Glutamatergic neuron (in vitro differentiated cells): ENCODE results near the gene NXNL1. TPM values are rescaled to one million over a fixed set of nuclear protein-coding genes. Genes with fewer than 3 reads are reported as not detected.

Source experiments
- DNase-seq: peaks from one replicate; pipeline ENCODE4 v3.0.0; 2022
- H3K27ac Mint-ChIP-seq: one replicate; pipeline ENCODE4 v1.8.0; 2020; ENCODE audit warnings: mild to moderate bottlenecking, mixed read lengths, inconsistent platforms; ENCODE audit not compliant: unreplicated experiment
- H3K27me3 Mint-ChIP-seq: one replicate; pipeline ENCODE4 v1.8.0; 2020; ENCODE audit warnings: mild to moderate bottlenecking, moderate library complexity, mixed read lengths, inconsistent platforms; ENCODE audit not compliant: unreplicated experiment
- H3K36me3 Mint-ChIP-seq: one replicate; pipeline ENCODE4 v1.8.0; 2020; ENCODE audit warnings: mild to moderate bottlenecking, mixed read lengths, inconsistent platforms; ENCODE audit not compliant: unreplicated experiment
- H3K4me1 Mint-ChIP-seq: one replicate; pipeline ENCODE4 v1.8.0; 2020; ENCODE audit warnings: mild to moderate bottlenecking, low read depth, mixed read lengths, inconsistent platforms; ENCODE audit not compliant: unreplicated experiment
- H3K4me3 Mint-ChIP-seq: one replicate; pipeline ENCODE4 v1.8.0; 2020; ENCODE audit warnings: mild to moderate bottlenecking, mixed read lengths, inconsistent platforms; ENCODE audit not compliant: unreplicated experiment
- H3K9me3 Mint-ChIP-seq: one replicate; pipeline ENCODE4 v1.8.0; 2020; ENCODE audit warnings: mild to moderate bottlenecking, moderate library complexity, mixed read lengths, inconsistent platforms; ENCODE audit not compliant: unreplicated experiment
- CTCF ChIP-seq: fragments of 200-600 bp; sonication (generic); IDR thresholded peaks from one replicate; pipeline ENCODE4 v1.5.0; 2021; ENCODE audit not compliant: partially characterized antibody, unreplicated experiment
- total RNA-seq: library from RNA; stranded (reverse); fragmentation: NEBNext Ultra II Directional; extraction: Animal tissue kit (Norgen Biotek cat#: 25700); gene quantifications from one replicate; pipeline ENCODE4 v1.2.1, GENCODE V29; 2021; ENCODE audit not compliant: unreplicated experiment

Gene NXNL1
- total RNA-seq, 1 donor from 2014 or later: not detected

- no peaks in the 10 kb centered on the region for H3K4me1 Mint-ChIP-seq
- peaks cover 4% of the 10 kb centered on the region for H3K9me3 Mint-ChIP-seq
- no peak overlapping the region for H3K4me3 Mint-ChIP-seq
- TF ChIP-seq CTCF: no peak
- H3K27ac Mint-ChIP-seq: no peak overlapping the region
- H3K36me3 Mint-ChIP-seq: no peaks in the 10 kb centered on the region
- peaks cover 3% of the 10 kb centered on the region for H3K27me3 Mint-ChIP-seq
- no peak for DNase-seq
Observed at GRCh38 chr19:17435218-17435617, 25.5 kb downstream of the NXNL1 start.

- no peak overlapping the region for H3K27ac Mint-ChIP-seq
- TF ChIP-seq CTCF: no peak
- H3K4me1 Mint-ChIP-seq: no peaks in the 10 kb centered on the region
- H3K4me3 Mint-ChIP-seq: no peak overlapping the region
- H3K27me3 Mint-ChIP-seq: peaks cover 3% of the 10 kb centered on the region
- H3K9me3 Mint-ChIP-seq: no peaks in the 10 kb centered on the region
- no peaks in the 10 kb centered on the region for H3K36me3 Mint-ChIP-seq
- no peak for DNase-seq
Observed at GRCh38 chr19:17431417-17431816, 29.3 kb downstream of the NXNL1 start.

GRCh38 chr19:17429641-17430113, 31.0 kb downstream of the NXNL1 start:
- Mint-ChIP-seq H3K9me3 (no peaks in the 10 kb centered on the region), H3K36me3 (no peaks in the 10 kb centered on the region), H3K4me3 (no peak overlapping the region), H3K4me1 (no peaks in the 10 kb centered on the region), H3K27ac (no peak overlapping the region), H3K27me3 (peaks cover 3% of the 10 kb centered on the region)
- no peak for DNase-seq
- no peak for TF ChIP-seq CTCF

- Mint-ChIP-seq H3K36me3 (no peaks in the 10 kb centered on the region), H3K9me3 (peaks cover 3% of the 10 kb centered on the region), H3K4me3 (peak overlapping the region; percentile 46), H3K27me3 (peaks cover 6% of the 10 kb centered on the region), H3K27ac (peak overlapping the region; percentile 12), H3K4me1 (no peaks in the 10 kb centered on the region)
- DNase-seq: peak; percentile 89
- TF ChIP-seq CTCF: peak; percentile 19
Observed at GRCh38 chr19:17424743-17425365, 35.9 kb downstream of the NXNL1 start.

- DNase-seq: no peak
- Mint-ChIP-seq H3K4me3 (no peak overlapping the region), H3K9me3 (peaks cover 9% of the 10 kb centered on the region), H3K36me3 (no peaks in the 10 kb centered on the region), H3K4me1 (no peaks in the 10 kb centered on the region), H3K27ac (no peak overlapping the region), H3K27me3 (peaks cover 6% of the 10 kb centered on the region)
- TF ChIP-seq CTCF: no peak
Observed at GRCh38 chr19:17423429-17424208, 37.1 kb downstream of the NXNL1 start.
